GM12878 (cell line): ENCODE data around the gene TNP2. TPM values are rescaled to one million over a fixed set of nuclear protein-coding genes. Genes with fewer than 3 reads are reported as not detected.

Experiments
- ATAC-seq: fragments of 200-7000 bp; cut with Tn5 transposase; 3 replicates; pipeline ENCODE4 v1.9.1; 2020; ENCODE audit warnings: mild to moderate bottlenecking, moderate library complexity
- BruUV-seq: library from RNA; stranded (reverse); fragments of 400-500 nt; replicated peaks from 2 replicates; lab custom pipeline; 2021; lab: Mats Ljungman, UMichigan
- CTCF ChIA-PET: fragments of 300-600 bp; sonication (Branson Sonifier 250); formaldehyde crosslinking; extraction: SDS; loops from one replicate; lab custom pipeline; 2021; ENCODE audit warnings: inconsistent platforms; lab: Yijun Ruan, JAX
- POLR2A ChIA-PET: fragments of 350-600 bp; formaldehyde crosslinking; extraction: SDS; loops from one replicate; lab custom pipeline; 2021; ENCODE audit warnings: inconsistent platforms; lab: Charles Lee
- RAD21 ChIA-PET: fragments of 300-600 bp; sonication (Branson Sonifier 250); formaldehyde crosslinking; loops from one replicate; lab custom pipeline; 2023; ENCODE audit warnings: antibody characterized with exemption; ENCODE audit not compliant: unreplicated experiment; lab: Charles Lee
- SMC1A ChIA-PET: fragments of 300-600 bp; sonication (Branson Sonifier 250); formaldehyde crosslinking; loops from one replicate; lab custom pipeline; 2023; ENCODE audit not compliant: unreplicated experiment, uncharacterized antibody; lab: Charles Lee
- DNase-seq: peaks from one replicate; pipeline ENCODE4 v3.0.0-alpha.2; 2011; ENCODE audit warnings: low read depth, low spot score
- FAIRE-seq: peaks from 3 replicates; lab custom pipeline; 2011; peaks lifted over from hg19 to GRCh38; lab: Jason Lieb, UNC
- H2AFZ ChIP-seq: 2 replicates; pipeline ENCODE4 v1.6.0; 2011; ENCODE audit warnings: low read depth, low read length, control low read depth; ENCODE audit not compliant: control insufficient read depth
- H3K27ac ChIP-seq: 2 replicates; pipeline ENCODE4 v1.5.1; 2011; ENCODE audit warnings: control low read depth; ENCODE audit not compliant: control insufficient read depth, insufficient read depth
- H3K27me3 ChIP-seq, 2 experiments: replicated peaks in 1 of 2; 2 replicates each; pipeline versions ENCODE4 v1.6.0 to v1.6.1; 2011; ENCODE audit warnings: low read length in 1 of 2; ENCODE audit not compliant: control insufficient read depth in 2 of 2, insufficient read depth in 2 of 2
- H3K36me3 ChIP-seq, 2 experiments: 2 replicates each; pipeline ENCODE4 v1.5.1; 2011; ENCODE audit warnings: low read length in 1 of 2; ENCODE audit not compliant: control insufficient read depth in 2 of 2, insufficient read depth in 2 of 2
- H3K4me1 ChIP-seq: 2 replicates; pipeline ENCODE4 v1.6.1; 2011; ENCODE audit warnings: mild to moderate bottlenecking, low read length, moderate library complexity, mixed read lengths; ENCODE audit not compliant: control insufficient read depth, insufficient read depth
- H3K4me2 ChIP-seq: 2 replicates; pipeline ENCODE4 v1.6.0; 2011; ENCODE audit warnings: control low read depth; ENCODE audit not compliant: control insufficient read depth, insufficient read depth
- H3K4me3 ChIP-seq: fragments of 200-600 bp; sonication (generic); 2 replicates; pipeline ENCODE4 v1.5.1; 2016
- H3K79me2 ChIP-seq: 2 replicates; pipeline ENCODE4 v1.6.0; 2011; ENCODE audit warnings: low read length; ENCODE audit not compliant: control insufficient read depth, insufficient read depth
- H3K9ac ChIP-seq: 2 replicates; pipeline ENCODE4 v1.8.0; 2011; ENCODE audit warnings: low read length, control low read depth, mixed read lengths; ENCODE audit not compliant: control insufficient read depth, insufficient read depth
- H3K9me3 ChIP-seq: replicated peaks from 3 replicates; pipeline ENCODE4 v1.5.1; 2011; ENCODE audit warnings: mild to moderate bottlenecking, low read length; ENCODE audit not compliant: control insufficient read depth, insufficient read depth
- H4K20me1 ChIP-seq: 2 replicates; pipeline ENCODE4 v1.6.0; 2011; ENCODE audit not compliant: control insufficient read depth, insufficient read depth
- CBFB ChIP-seq: IDR thresholded peaks from 2 replicates; pipeline ENCODE4 v1.6.1; 2016; ENCODE audit warnings: antibody characterized with exemption, low read depth
- CHD1 ChIP-seq: IDR thresholded peaks from 2 replicates; pipeline ENCODE4 v1.6.1; 2012; ENCODE audit warnings: low read depth, low read length, improper control_type of control experiment
- CREM ChIP-seq: IDR thresholded peaks from 2 replicates; pipeline ENCODE4 v1.6.1; 2014; ENCODE audit warnings: antibody characterized with exemption, low read depth
- EGR1 ChIP-seq, 2 experiments: IDR thresholded peaks; 1 replicate in 1 of 2; 2 replicates in 1 of 2; pipeline ENCODE4 v1.6.1; 2011 to 2012; ENCODE audit warnings: low read depth in 2 of 2, low read length in 2 of 2, borderline replicate concordance in 1 of 2, mild to moderate bottlenecking in 1 of 2, moderate library complexity in 1 of 2
- GATAD2B ChIP-seq: fragments of 450-650 bp; conservative IDR thresholded peaks from 2 replicates; pipeline ENCODE4 v1.6.1; 2017; ENCODE audit warnings: low read depth, mild to moderate bottlenecking, moderate library complexity
- HDAC2 ChIP-seq: fragments of 200-600 bp; sonication (generic); IDR thresholded peaks from 2 replicates; pipeline ENCODE4 v1.6.1; 2017
- IRF3 ChIP-seq: fragments of 450-650 bp; IDR thresholded peaks from 2 replicates; pipeline ENCODE4 v1.6.1; 2014; ENCODE audit warnings: mild to moderate bottlenecking
- MYB ChIP-seq: fragments of 150-350 bp; IDR thresholded peaks from 2 replicates; pipeline ENCODE4 v1.6.1; 2014; ENCODE audit warnings: mild to moderate bottlenecking, low read depth, low read length, borderline replicate concordance
- NFXL1 ChIP-seq: fragments of 450-650 bp; IDR thresholded peaks from 2 replicates; pipeline ENCODE4 v1.6.1; 2017; ENCODE audit warnings: antibody characterized with exemption, mild to moderate bottlenecking, borderline replicate concordance
- NRF1 ChIP-seq: conservative IDR thresholded peaks from 2 replicates; pipeline ENCODE4 v1.6.1; 2011; ENCODE audit warnings: mild to moderate bottlenecking, low read depth, low read length, improper control_type of control experiment
- RELA ChIP-seq: fragments of 450-650 bp; IDR thresholded peaks from 2 replicates; pipeline ENCODE4 v1.8.0; 2014; ENCODE audit warnings: borderline replicate concordance; ENCODE audit not compliant: partially characterized antibody
- SIN3A ChIP-seq: IDR thresholded peaks from 2 replicates; pipeline ENCODE4 v1.6.1; 2012; ENCODE audit warnings: low read depth, low read length, improper control_type of control experiment
- SKIL ChIP-seq: fragments of 450-650 bp; IDR thresholded peaks from 2 replicates; pipeline ENCODE4 v1.6.1; 2017; ENCODE audit warnings: mild to moderate bottlenecking, low read depth, inconsistent platforms; ENCODE audit not compliant: poor library complexity, severe bottlenecking
- SMC3 ChIP-seq: IDR thresholded peaks from 2 replicates; pipeline ENCODE4 v1.6.1; 2011; ENCODE audit warnings: low read length, improper control_type of control experiment, borderline replicate concordance
- STAT3 ChIP-seq: IDR thresholded peaks from 2 replicates; pipeline ENCODE4 v1.6.1; 2011; ENCODE audit warnings: low read depth, low read length, improper control_type of control experiment
- TCF3 ChIP-seq: IDR thresholded peaks from 2 replicates; pipeline ENCODE4 v1.6.1; 2012; ENCODE audit warnings: low read depth, mild to moderate bottlenecking, low read length, borderline replicate concordance; ENCODE audit not compliant: insufficient read depth
- YY1 ChIP-seq: IDR thresholded peaks from 2 replicates; pipeline ENCODE4 v1.6.1; 2011; ENCODE audit warnings: low read depth, mild to moderate bottlenecking, low read length
- ZNF622 ChIP-seq: fragments of 450-650 bp; IDR thresholded peaks from 2 replicates; pipeline ENCODE4 v1.6.1; 2017; ENCODE audit warnings: mild to moderate bottlenecking, inconsistent platforms
- WGBS: methylation state at CpG from one replicate; pipeline ENCODE4 v1.1.6; 2016; ENCODE audit warnings: low lambda C conversion rate; ENCODE audit not compliant: insufficient replicate concordance, insufficient coverage; ENCODE audit errors: missing lambda C conversion rate; 5-methylcytosine and 5-hydroxymethylcytosine counted together
- in situ Hi-C: fragments of 300-500 bp; cut with MboI; formaldehyde crosslinking; loops from 9 replicates; pipeline ENCODE4 v1.14.3; 2018; ENCODE audit warnings: mixed read lengths
- intact Hi-C: fragments of 100-400 bp; cut with micrococcal nuclease; formaldehyde crosslinking; loops from one replicate; pipeline ENCODE4 v1.14.2; 2022; ENCODE audit not compliant: unreplicated experiment
- polyA plus RNA-seq, 11 experiments: library from polyadenylated mRNA; depleted of rRNA in 4 of 11; unstranded in 6 of 11; stranded (reverse) in 5 of 11; fragments of >200 nt; fragmentation: Nextera tagmentation in 4 of 11; fragmentation: Illumina TruSeq in 1 of 11; extraction: Ambion mirVana in 4 of 11; extraction: Trizol in 1 of 11; gene quantifications; 1 replicate in 1 of 11; 2 replicates in 10 of 11; pipeline versions ENCODE4 v1.2.1 to v1.2.3, GENCODE V29; 2011 to 2016; ENCODE audit warnings: inconsistent platforms in 2 of 11, missing spikeins in 2 of 11, low read depth in 1 of 11
- total RNA-seq, 4 experiments: library from RNA; depleted of rRNA in 3 of 4; stranded (reverse); fragments of >200 nt in 3 of 4; fragmentation: Illumina TruSeq in 1 of 4; extraction: Trizol in 1 of 4; gene quantifications; 2 replicates each; pipeline versions ENCODE4 v1.2.1 to v1.2.3, GENCODE V29; 2013 to 2021
- TF ChIP-seq, protein P1 (sequence below): IDR thresholded peaks from 2 replicates; pipeline ENCODE4 v1.6.1; 2011; ENCODE audit warnings: borderline replicate concordance, low read depth, mild to moderate bottlenecking, moderate library complexity, low read length; ENCODE audit not compliant: insufficient read depth, poor library complexity, severe bottlenecking

TNP2 gene
- total and polyA plus RNA-seq, 10 of the 15 experiments (the other 5 are each of a cell fraction or from before 2014, with no cell fraction given) = not detected

GRCh38 chr16:11295672-11296071 is 26.5 kb upstream of the TNP2 start:
- no peaks in the 10 kb centered on the region for H3K9me3 ChIP-seq
- TF ChIP-seq SIN3A (no peak), STAT3 (no peak), YY1 (no peak), TCF3 (no peak), CBFB (no peak), RELA (no peak), CREM (no peak), MYB (no peak), IRF3 (no peak), SKIL (no peak), GATAD2B (no peak), ZNF622 (no peak), HDAC2 (no peak), SMC3 (no peak), CHD1 (no peak), NFXL1 (no peak), EGR1 (IDR thresholded peaks at IDR 0.05; ENCODE audit: borderline replicate concordance in 1 of 2, low read depth in 2 of 2, low read length in 2 of 2) (no peak), NRF1 (no peak)
- TF ChIP-seq, protein P1, sequence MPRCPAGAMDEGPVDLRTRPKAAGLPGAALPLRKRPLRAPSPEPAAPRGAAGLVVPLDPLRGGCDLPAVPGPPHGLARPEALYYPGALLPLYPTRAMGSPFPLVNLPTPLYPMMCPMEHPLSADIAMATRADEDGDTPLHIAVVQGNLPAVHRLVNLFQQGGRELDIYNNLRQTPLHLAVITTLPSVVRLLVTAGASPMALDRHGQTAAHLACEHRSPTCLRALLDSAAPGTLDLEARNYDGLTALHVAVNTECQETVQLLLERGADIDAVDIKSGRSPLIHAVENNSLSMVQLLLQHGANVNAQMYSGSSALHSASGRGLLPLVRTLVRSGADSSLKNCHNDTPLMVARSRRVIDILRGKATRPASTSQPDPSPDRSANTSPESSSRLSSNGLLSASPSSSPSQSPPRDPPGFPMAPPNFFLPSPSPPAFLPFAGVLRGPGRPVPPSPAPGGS = no peak
- no TSS peak for BruUV-seq
- H3K4me2 ChIP-seq = no peak overlapping the region
- no peak for ATAC-seq
- no peak overlapping the region for H3K4me3 ChIP-seq
- RAD21 ChIA-PET = interaction anchor here (2.0 to 6.8 kb wide), 2 partner anchors 15 to 27 kb away, joined by 4 to 206 read pairs; partner anchors contain the start of gene TNP2
- H3K27ac ChIP-seq = no peak overlapping the region
- 86% methylated on average over 4 of the region's 4 CpGs for WGBS
- POLR2A ChIA-PET = interaction anchor here (5.3 kb wide), 1 partner anchor 15 kb away, joined by 85 read pairs; no protein-coding TSS in a partner anchor
- FAIRE-seq = no peak
- SMC1A ChIA-PET = interaction anchor here (1.0 to 6.5 kb wide), 3 partner anchors 10 to 51 kb away, joined by 3 to 40 read pairs (median 5); no protein-coding TSS in a partner anchor
- H3K27me3 ChIP-seq = no peaks in the 10 kb centered on the region
- no peaks in the 10 kb centered on the region for H3K36me3 ChIP-seq
- intact Hi-C loops (loop anchor here (5.0 kb wide), 2 partner anchors 93 to 218 kb away; no protein-coding TSS in a partner anchor), in situ Hi-C loops (no loop called here)
- no peaks in the 10 kb centered on the region for H4K20me1 ChIP-seq
- H3K79me2 ChIP-seq = no peaks in the 10 kb centered on the region; the same call in 1 of the 2 replicates
- H3K9ac ChIP-seq = no peak overlapping the region
- no peak for DNase-seq
- H3K4me1 ChIP-seq = peaks cover 48% of the 10 kb centered on the region
- H2AFZ ChIP-seq = no peak overlapping the region
- CTCF ChIA-PET = interaction anchor here (0.9 to 7.4 kb wide), 4 partner anchors 14 to 76 kb away, joined by 3 to 104 read pairs (median 46); partner anchors contain the start of gene SOCS1
